Measurements from ENCODE around the gene UGT1A8. TPM values are rescaled to one million over a fixed set of nuclear protein-coding genes. Genes with fewer than 3 reads are reported as not detected.

Gene UGT1A8
- total and polyA plus RNA-seq, 9 of the 15 experiments (the other 6 are each of a cell fraction or from before 2014, with no cell fraction given) = 0.04 TPM; not detected in 8

DNA sequence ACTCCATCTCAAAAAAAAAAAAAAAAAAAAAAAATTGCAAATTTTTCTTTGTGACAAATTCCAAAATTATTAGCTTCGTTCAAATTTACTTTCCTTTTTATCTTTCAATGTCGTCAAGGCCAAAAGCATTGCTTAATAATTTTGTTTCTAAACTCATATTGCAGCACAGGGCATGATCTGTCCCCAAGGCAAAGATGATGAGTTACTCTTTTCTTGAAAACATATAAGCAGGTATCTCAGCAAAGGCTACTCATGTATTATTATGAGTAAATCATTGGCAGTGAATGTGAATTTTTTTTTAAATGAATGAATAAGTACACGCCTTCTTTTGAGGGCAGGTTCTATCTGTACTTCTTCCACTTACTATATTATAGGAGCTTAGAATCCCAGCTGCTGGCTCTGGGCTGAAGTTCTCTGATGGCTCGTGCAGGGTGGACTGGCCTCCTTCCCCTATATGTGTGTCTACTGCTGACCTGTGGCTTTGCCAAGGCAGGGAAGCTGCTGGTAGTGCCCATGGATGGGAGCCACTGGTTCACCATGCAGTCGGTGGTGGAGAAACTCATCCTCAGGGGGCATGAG, 64.2 kb downstream of the UGT1A8 start, which contains the start of gene UGT1A7:
Gene UGT1A7, plus strand, starts transcription at position 381 of the 579 bp plus-strand sequence. Its CDS starts 37 bp downstream, at position 418.
- Histone ChIP-seq H3K27ac (ENCODE audit: extremely low read depth, low read depth, low read length) (no peak within 1 kb of the TSS), H4K20me1 (replicated peaks; ENCODE audit: control insufficient read depth, insufficient read depth, low read length) (no peaks in the 10 kb centered on the region), H3K27me3 (ENCODE audit: control insufficient read depth in 2 of 2, insufficient read depth in 2 of 2, low read length in 2 of 2) (no peaks in the 10 kb centered on the region), H3K79me2 (ENCODE audit: control insufficient read depth, insufficient read depth, low read length) (no peaks in the 10 kb centered on the region), H3K9ac (ENCODE audit: insufficient read depth in 1 of 2, low read depth in 2 of 2, low read length in 2 of 2) (no peak within 1 kb of the TSS), H3K4me1 (replicated peaks in 1 of 2; ENCODE audit: control insufficient read depth in 2 of 2, insufficient read depth in 2 of 2, low read length in 2 of 2) (no peaks in the 10 kb centered on the region), H3K36me3 (ENCODE audit: control insufficient read depth, insufficient read depth, low read length) (no peaks in the 10 kb centered on the region), H3K4me2 (ENCODE audit: insufficient read depth, low read length) (no peak within 1 kb of the TSS), H3K4me3 (no peak within 1 kb of the TSS), H3K9me3 (replicated peaks; ENCODE audit: control insufficient read depth, insufficient read depth, low read depth, low read length) (no peaks in the 10 kb centered on the region), H3K9me1 (ENCODE audit: control insufficient read depth, insufficient read depth, low read length) (no peaks in the 10 kb centered on the region), H2AFZ (ENCODE audit: low read depth, low read length) (no peak within 1 kb of the TSS)
- no peak for DNase-seq (ENCODE audit: extremely low read depth in 1 of 4, low spot score in 3 of 4)
- TF ChIP-seq, protein P1, sequence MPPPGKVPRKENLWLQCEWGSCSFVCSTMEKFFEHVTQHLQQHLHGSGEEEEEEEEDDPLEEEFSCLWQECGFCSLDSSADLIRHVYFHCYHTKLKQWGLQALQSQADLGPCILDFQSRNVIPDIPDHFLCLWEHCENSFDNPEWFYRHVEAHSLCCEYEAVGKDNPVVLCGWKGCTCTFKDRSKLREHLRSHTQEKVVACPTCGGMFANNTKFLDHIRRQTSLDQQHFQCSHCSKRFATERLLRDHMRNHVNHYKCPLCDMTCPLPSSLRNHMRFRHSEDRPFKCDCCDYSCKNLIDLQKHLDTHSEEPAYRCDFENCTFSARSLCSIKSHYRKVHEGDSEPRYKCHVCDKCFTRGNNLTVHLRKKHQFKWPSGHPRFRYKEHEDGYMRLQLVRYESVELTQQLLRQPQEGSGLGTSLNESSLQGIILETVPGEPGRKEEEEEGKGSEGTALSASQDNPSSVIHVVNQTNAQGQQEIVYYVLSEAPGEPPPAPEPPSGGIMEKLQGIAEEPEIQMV (tag; conservative IDR thresholded peaks at IDR 0.05; ENCODE audit: low read depth) = no peak
- TF ChIP-seq ZNF232 (CRISPR knock-in tag; IDR thresholded peaks at IDR 0.05) = no peak
- TF ChIP-seq, protein P2, sequence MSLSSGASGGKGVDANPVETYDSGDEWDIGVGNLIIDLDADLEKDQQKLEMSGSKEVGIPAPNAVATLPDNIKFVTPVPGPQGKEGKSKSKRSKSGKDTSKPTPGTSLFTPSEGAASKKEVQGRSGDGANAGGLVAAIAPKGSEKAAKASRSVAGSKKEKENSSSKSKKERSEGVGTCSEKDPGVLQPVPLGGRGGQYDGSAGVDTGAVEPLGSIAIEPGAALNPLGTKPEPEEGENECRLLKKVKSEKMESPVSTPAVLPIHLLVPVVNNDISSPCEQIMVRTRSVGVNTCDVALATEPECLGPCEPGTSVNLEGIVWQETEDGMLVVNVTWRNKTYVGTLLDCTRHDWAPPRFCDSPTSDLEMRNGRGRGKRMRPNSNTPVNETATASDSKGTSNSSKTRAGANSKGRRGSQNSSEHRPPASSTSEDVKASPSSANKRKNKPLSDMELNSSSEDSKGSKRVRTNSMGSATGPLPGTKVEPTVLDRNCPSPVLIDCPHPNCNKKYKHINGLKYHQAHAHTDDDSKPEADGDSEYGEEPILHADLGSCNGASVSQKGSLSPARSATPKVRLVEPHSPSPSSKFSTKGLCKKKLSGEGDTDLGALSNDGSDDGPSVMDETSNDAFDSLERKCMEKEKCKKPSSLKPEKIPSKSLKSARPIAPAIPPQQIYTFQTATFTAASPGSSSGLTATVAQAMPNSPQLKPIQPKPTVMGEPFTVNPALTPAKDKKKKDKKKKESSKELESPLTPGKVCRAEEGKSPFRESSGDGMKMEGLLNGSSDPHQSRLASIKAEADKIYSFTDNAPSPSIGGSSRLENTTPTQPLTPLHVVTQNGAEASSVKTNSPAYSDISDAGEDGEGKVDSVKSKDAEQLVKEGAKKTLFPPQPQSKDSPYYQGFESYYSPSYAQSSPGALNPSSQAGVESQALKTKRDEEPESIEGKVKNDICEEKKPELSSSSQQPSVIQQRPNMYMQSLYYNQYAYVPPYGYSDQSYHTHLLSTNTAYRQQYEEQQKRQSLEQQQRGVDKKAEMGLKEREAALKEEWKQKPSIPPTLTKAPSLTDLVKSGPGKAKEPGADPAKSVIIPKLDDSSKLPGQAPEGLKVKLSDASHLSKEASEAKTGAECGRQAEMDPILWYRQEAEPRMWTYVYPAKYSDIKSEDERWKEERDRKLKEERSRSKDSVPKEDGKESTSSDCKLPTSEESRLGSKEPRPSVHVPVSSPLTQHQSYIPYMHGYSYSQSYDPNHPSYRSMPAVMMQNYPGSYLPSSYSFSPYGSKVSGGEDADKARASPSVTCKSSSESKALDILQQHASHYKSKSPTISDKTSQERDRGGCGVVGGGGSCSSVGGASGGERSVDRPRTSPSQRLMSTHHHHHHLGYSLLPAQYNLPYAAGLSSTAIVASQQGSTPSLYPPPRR (CRISPR knock-in tag; IDR thresholded peaks at IDR 0.05; ENCODE audit: borderline replicate concordance) = no peak
- TF ChIP-seq, protein P3, sequence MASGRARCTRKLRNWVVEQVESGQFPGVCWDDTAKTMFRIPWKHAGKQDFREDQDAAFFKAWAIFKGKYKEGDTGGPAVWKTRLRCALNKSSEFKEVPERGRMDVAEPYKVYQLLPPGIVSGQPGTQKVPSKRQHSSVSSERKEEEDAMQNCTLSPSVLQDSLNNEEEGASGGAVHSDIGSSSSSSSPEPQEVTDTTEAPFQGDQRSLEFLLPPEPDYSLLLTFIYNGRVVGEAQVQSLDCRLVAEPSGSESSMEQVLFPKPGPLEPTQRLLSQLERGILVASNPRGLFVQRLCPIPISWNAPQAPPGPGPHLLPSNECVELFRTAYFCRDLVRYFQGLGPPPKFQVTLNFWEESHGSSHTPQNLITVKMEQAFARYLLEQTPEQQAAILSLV (tag; IDR thresholded peaks at IDR 0.05) = no peak
- TF ChIP-seq ZNF121 (CRISPR knock-in tag; conservative IDR thresholded peaks at IDR 0.05) = no peak
- TF ChIP-seq SAFB2 (IDR thresholded peaks at IDR 0.05; ENCODE audit: borderline replicate concordance, low read depth, low read length, severe bottlenecking) = no peak
- no peak for TF ChIP-seq ZNF282 (CRISPR knock-in tag; IDR thresholded peaks at IDR 0.05)
- TF ChIP-seq, protein P4, sequence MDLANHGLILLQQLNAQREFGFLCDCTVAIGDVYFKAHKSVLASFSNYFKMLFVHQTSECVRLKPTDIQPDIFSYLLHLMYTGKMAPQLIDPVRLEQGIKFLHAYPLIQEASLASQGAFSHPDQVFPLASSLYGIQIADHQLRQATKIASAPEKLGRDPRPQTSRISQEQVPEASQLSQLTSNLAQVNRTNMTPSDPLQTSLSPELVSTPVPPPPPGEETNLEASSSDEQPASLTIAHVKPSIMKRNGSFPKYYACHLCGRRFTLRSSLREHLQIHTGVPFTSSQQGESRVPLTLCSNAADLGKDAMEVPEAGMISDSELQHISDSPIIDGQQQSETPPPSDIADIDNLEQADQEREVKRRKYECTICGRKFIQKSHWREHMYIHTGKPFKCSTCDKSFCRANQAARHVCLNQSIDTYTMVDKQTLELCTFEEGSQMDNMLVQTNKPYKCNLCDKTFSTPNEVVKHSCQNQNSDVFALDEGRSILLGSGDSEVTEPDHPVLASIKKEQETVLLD (IDR thresholded peaks at IDR 0.05) = no peak
- TF ChIP-seq, protein P5, sequence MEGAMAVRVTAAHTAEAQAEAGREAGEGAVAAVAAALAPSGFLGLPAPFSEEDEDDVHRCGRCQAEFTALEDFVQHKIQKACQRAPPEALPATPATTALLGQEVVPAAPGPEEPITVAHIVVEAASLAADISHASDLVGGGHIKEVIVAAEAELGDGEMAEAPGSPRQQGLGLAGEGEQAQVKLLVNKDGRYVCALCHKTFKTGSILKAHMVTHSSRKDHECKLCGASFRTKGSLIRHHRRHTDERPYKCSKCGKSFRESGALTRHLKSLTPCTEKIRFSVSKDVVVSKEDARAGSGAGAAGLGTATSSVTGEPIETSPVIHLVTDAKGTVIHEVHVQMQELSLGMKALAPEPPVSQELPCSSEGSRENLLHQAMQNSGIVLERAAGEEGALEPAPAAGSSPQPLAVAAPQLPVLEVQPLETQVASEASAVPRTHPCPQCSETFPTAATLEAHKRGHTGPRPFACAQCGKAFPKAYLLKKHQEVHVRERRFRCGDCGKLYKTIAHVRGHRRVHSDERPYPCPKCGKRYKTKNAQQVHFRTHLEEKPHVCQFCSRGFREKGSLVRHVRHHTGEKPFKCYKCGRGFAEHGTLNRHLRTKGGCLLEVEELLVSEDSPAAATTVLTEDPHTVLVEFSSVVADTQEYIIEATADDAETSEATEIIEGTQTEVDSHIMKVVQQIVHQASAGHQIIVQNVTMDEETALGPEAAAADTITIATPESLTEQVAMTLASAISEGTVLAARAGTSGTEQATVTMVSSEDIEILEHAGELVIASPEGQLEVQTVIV (CRISPR knock-in tag; IDR thresholded peaks at IDR 0.05; ENCODE audit: borderline replicate concordance) = no peak
- TF ChIP-seq ZNF77 (CRISPR knock-in tag; IDR thresholded peaks at IDR 0.05) = no peak
- no peak for TF ChIP-seq TSC22D4 (tag; IDR thresholded peaks at IDR 0.05)
- in situ Hi-C loops (cut with MboI) (no loop called here), intact Hi-C loops (cut with micrococcal nuclease) (no loop called here)
- 6% methylated on average over 5 of the region's 5 CpGs for WGBS (ENCODE audit: insufficient coverage, low coverage, missing lambda C conversion rate)
- no peak for ATAC-seq
- ChIA-PET POLR2A (no interaction called here), CTCF (ENCODE audit: low intra/inter-chr PET ratio) (no interaction called here)
- BruUV-seq (replicated peaks) = no TSS peak
- FAIRE-seq = no peak
